NCI-H748 (cell line): ENCODE measurements around the gene METRN.

ENCODE experiments used
- DNase-seq: peaks from one replicate; lab custom pipeline; 2025; ENCODE audit not compliant: unreplicated experiment; lab: John Stamatoyannopoulos, UW

METRN gene

GRCh38 chr16:677316-678190 is 37.4 kb upstream of the METRN start:
- peak; percentile 79 for DNase-seq

DNA sequence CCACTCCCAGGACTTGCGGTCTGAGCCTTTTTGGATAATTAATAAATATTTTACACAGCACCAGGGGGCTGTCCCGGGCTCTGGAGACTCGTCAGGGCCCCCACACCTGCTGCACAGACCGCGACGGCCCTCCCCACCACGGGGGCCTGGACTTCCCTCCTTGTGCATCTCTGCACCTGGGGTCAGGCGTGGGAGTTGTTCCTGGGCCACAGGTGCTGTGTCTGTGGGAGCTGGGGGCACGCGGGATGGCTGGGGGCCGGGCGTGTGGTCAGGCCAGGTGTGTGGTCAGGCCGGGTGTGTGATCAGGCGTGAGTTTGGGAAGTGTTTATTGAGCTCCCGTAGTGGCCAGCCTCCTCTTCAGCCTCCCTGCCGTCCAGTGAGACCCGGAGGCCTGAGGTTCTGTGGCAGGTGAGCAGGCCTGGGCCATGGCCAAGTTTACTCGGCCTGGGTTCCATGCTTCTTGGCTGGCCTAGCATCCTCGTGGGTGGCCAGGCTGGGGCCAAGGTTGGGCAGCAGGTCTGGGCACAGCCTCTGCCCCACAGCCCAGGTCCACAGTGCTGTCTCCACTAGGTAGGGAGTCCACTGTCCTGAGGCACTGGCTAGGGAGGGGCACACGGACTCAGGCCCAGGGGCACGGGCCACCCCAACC is 36.6 kb upstream of the METRN start:
- DNase-seq = no peak

DNA sequence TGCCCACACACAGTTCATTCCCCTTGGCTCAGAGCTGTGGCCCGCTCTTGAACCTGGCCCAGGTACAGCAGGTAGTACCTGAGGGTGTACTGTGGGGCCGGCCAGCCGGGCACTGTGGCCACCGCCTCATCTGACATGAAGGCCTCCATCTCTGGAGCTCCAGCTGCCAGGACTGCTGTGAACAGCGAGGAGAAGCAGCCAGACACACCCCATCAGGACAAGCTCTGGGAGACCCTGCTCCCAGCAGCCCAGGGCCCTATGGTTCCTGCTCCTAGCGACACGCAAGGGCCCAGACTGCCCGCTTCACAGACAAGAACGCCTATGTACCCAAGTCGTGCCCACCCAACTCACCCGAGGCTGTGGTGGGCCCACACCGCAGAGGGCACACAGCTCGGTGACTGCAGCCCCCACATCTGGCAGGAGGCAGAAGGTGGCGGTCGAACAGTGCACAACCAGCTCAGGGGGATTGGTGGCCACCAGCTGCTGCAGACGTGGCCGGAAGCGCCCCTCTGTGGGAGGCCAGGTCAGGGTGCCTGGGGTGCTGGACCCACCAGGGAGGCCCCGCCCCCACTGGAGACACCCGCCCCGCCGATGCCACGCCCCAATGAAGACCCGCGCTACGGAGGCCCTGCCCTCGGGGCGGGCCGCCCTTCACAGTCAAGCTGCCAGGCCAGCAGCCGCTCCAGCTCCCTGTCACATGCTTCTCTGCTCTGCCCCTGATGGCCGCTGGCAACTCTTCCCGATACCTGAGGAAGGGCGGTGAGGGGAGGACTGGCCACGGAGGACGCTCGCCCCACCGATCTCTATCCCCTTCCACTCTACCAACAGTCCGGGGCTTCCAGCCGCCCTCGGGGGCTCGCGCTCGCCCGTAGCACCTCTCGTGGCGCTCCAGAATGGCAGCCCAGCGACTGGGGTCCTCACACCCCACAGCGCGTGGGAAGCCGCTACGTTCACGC is 35.8 kb upstream of the METRN start:
- DNase-seq = peak; percentile 80

DNA sequence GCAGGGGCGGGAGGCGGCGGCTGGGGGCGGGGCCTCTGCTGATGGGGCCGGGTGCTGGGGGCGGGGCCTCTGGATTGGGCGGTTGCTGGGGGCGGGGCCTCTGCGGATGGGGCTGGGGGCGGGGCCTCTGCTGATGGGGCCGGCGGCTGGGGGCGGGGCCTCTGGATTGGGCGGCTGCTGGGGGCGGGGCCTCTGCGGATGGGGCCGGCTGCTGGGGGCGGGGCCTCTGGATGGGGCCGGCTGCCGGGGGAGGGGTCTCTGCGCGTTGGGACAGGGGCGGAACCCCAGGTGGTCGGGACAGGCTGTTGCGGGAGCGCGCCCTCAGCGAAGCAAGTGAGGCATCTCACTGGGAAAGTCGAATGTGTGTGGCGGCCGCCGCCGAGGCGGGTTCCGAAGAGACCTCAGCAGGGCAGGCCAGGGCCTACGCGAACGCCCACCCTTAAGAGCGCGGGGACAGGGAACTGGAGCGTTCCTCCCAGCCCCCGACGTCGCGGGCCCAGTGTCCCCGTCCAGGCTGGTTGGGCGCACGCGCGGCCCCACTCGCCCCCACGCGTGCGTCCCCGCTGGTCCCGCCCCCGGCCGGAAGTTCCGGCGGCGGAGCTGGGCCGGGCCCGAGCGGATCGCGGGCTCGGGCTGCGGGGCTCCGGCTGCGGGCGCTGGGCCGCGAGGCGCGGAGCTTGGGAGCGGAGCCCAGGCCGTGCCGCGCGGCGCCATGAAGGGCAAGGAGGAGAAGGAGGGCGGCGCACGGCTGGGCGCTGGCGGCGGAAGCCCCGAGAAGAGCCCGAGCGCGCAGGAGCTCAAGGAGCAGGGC is 34.9 kb upstream of the METRN start, which contains the start of gene STUB1:
Gene STUB1, plus strand, starts transcription at position 597 of the 811 bp plus-strand sequence. Its CDS starts 116 bp downstream, at position 713.
- DNase-seq = peak; percentile 86

GRCh38 chr16:680625-680945 is 34.3 kb upstream of the METRN start:
- DNase-seq = no peak

DNA sequence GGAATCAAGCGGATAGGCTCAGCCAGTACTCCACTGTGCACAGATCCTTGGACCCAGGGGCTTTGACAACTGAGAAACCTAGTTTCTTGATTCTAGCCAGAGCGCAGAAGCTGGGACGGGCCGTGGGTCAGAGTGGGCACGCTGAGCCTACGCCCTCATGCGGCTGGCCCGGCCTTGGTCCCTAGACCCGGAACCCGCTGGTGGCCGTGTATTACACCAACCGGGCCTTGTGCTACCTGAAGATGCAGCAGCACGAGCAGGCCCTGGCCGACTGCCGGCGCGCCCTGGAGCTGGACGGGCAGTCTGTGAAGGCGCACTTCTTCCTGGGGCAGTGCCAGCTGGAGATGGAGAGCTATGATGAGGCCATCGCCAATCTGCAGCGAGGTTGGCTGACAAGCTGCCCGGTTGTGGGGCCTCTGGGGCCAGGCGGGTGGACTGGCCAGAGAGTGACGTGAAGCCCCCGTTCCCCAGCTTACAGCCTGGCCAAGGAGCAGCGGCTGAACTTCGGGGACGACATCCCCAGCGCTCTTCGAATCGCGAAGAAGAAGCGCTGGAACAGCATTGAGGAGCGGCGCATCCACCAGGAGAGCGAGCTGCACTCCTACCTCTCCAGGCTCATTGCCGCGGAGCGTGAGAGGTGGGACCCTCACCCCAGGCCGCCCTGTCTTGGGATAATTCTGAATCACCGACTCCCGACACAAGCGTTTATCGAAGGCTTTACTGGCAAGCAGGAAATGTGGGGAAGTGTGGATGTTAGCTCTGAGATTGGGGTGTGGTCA is 33.8 kb upstream of the METRN start:
- DNase-seq = no peak

DNA sequence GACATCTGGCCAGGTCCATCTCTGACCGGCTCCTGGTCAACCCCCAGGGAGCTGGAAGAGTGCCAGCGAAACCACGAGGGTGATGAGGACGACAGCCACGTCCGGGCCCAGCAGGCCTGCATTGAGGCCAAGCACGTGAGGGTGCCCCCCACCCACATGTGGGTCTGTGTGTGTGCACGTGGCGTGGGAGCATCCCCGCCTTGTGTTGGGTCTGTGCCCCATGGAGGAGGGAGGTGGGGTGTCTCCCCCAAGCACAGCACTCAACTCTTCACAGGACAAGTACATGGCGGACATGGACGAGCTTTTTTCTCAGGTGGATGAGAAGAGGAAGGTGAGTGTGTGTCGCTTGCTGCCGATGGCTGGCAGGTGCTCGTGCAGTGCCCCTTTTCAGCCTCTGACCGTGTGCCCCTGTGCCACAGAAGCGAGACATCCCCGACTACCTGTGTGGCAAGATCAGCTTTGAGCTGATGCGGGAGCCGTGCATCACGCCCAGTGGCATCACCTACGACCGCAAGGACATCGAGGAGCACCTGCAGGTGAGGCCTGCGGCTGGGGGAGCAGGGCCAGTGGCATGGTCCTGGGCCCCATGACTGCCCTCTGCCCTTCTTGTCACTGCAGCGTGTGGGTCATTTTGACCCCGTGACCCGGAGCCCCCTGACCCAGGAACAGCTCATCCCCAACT is 33.0 kb upstream of the METRN start:
- peak; percentile 6 for DNase-seq

GRCh38 chr16:682493-683395 is 32.2 kb upstream of the METRN start:
- no peak for DNase-seq

- no peak for DNase-seq
These were observed 31.4 kb upstream of the METRN start for GRCh38 chr16:683396-684070.

DNA sequence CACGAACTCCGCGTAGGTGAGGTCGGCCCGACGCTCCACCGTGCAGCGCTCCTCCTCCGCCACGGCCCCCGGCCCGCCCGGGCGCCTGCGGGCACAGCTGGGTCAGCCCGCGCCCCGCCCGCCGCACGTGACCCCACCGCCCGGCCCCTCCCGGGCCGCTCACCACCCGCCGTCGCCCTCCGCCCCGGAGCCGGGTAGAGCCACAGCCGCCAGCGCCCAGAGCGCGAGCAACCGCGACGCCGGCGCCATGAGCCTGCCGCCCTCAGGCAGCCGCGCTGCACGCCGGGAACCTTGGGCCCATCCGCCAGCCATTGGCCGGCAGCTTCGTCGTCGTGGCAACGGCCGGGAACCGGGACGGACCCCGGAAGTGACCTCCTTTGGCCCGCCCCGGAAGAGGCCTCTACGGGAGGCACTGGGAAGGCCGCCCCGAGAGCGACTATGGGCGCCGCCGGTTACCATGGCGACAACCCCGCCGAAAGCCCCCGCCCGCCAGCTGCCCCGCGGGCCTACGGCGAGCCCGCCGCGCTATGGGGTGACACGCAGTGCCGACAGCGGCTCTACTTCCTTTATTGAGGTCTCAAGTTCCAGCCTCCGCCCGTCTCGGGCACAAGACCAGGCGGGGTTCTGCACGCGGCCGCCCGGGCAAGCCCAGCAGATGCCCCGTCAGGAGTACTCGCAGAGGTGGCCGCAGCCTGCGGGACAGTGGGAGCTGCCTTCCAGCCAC is 30.7 kb upstream of the METRN start, which contains the start of gene JMJD8:
Gene JMJD8, minus strand, starts transcription at position 264 of the 724 bp plus-strand sequence. Its CDS starts 15 bp downstream, at position 249.
- peak; percentile 95 for DNase-seq

GRCh38 chr16:684961-685696 is 29.8 kb upstream of the METRN start:
- no peak for DNase-seq

DNA sequence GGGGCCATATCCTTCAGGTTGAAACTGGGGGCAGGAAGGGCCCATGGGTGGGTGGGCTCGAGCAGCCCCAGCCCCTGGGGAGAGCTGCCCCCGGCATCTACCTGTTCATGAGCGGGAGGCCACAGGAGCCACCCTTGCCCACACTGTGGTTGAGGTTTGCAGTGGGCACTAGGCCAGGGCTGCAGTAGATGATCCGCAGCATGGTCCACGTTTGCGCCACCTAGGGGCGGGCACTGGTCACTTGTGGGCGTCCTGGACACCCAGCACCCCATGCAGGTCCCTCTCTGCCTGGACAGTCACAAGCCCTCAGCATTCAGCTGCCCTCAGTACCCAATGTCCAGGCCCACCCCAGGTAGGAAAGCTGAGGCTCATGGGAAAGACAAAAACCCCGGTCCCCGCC is 29.0 kb upstream of the METRN start:
- DNase-seq = peak; percentile 31

DNA sequence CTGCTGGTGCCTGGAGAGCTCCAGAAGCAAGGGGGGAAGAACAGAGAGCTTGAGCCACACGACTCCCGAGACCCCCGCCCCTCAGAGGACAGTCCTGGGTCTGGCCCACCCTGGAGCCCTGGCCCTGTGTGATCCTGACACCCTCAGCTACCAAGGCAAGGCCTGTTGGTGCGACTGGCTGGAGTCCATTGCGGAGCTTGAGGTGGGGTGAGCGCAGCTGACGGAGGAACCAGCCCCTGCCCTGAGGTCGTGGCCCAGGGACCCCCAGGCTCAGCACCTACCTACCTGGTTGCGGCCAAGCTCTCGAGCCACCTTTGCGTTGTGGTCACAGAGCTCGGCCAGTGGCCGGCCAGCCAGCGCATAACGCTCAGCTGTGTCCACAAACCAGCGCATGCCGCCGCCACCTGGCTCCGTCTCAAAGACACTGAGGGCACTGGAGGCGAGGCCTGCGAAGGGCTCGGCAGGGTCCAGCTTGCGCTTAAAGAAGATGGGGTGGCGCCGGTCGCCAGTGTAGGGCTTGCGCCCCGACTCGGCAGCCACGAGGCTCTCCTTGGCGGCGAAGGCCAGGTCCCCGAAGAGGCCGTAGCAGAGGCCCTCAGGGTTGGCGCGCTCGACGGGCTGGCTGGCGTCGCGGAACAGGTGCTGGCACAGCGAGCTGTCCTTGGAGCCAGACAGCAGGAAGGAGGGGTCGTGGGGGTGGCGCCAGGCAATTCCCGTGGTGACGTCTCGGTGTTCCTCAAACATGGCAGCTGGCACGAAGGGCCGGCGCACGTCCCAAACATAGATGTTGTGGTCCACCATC is 28.3 kb upstream of the METRN start:
- DNase-seq = no peak

- DNase-seq = no peak
These were observed 27.4 kb upstream of the METRN start for GRCh38 chr16:687499-687898.

DNA sequence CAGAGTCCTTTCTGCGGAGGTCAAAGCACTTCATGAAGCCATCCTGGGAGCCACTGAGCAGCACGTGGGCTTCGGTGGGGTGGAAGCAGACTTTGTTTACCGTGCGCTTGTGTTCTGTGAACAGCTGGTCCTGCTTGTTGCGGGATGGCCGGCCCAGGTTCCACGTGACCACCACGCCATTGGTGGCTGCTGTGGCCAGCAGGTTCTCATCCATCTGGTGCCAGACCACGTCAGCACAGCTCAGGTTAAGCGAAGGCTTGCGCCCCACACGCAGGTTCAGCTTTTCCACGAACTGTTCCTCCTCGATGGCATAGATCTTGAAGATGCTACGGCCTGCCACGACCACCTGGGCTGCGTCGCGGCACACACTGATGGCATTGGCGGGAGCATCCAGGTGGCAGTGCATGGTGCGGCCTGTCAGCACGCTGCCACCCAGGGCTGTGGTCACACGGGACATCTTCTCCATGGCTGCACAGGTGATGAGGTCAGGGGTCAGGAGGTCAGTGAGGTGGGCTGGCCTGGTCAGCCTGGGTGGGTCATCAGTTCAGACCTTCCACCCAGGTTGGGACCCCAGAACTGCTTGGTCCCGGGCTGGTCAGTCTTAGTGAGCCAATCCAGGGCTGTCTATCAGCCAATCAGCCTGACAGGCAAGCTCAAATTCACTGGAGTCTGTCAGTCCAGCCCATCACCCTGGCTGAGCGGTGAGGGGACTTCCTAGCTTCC is 25.6 kb upstream of the METRN start:
- no peak for DNase-seq
